Measurements from ENCODE around the gene ASB7.

GRCh38 chr15:100623301-100623700, 20.9 kb downstream of the ASB7 start:
- no peak for TF ChIP-seq CTCF (IDR thresholded peaks at IDR 0.05)
- TF ChIP-seq POLR2A (IDR thresholded peaks at IDR 0.05), result no peak

Data from lower leg skin (tissue), 3 donors.